GM04503 (cell line): ENCODE results near the gene EIF4E1B.

Source experiments
- DNase-seq: peaks from one replicate; pipeline ENCODE4 v3.0.0-alpha.2; 2012; ENCODE audit warnings: low read depth

Gene EIF4E1B

GRCh38 chr5:176606875-176607274, 23.6 kb upstream of the EIF4E1B start:
- no peak for DNase-seq

- no peak for DNase-seq
These were observed 22.3 kb upstream of the EIF4E1B start for GRCh38 chr5:176608142-176608705.

DNA sequence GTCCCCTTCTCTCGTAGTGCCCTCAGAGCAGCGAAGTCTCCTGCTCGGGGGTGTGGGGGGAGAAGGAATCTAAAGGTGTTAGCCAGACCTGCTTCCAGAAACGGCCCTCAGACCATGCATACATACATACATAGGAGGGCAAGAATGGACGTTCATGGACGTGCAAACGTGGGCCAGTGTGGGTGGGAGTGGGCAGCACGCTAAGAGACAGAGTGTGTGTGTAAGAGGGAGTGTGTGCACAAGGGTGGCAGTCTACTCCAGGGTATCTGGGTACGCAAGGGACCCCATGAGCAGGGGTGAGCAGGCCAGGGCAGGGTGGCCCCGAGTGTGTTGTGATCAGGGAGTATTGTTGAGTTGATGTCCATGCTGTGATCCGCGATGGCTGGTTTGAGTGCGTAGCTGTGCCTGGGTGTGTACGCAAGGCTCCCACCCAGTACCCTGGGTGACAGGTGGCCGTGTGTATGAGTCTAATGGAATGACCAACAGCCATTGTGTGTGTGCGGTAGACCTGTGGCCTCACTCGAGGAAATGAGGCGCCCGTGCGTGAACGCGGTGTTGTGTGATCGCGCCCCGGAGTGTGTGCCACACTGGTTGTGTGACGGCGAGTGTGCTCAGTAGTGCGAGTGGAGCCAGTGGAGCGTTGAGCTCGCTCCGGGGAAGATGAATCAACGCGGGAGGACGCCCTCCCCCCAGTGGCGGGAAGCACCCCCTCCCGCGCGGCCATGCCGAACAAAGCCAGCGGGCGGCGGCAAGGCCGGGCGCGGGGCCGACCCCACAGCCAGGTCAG, 21.3 kb upstream of the EIF4E1B start:
- no peak for DNase-seq

- no peak for DNase-seq
These were observed 20.6 kb upstream of the EIF4E1B start, which contains the start of gene GPRIN1 for GRCh38 chr5:176609724-176610434. TSS of gene GPRIN1 (minus strand) at chr5:176610156. CDS start at chr5:176599834, 10,322 bp downstream.

DNA sequence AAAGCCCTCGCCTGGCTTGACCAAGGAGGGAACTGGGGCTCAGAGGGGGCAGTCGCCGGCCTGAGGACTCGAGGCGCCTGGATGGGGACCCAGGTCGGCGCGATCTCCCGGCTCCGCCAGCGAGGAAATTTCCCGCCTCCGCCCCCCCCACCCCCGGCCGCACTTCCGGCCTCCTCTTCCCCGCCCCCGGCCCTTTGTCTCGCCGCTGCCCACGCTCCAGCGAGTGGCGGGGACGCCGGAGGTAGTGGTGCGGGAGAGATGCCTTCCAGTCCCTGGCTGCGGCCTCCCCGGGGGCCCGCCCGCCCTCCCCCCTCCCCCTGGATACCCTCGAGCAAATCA, 20.1 kb upstream of the EIF4E1B start:
- DNase-seq, result no peak

- no peak for DNase-seq
These were observed 19.0 kb upstream of the EIF4E1B start for GRCh38 chr5:176611435-176611834.

- no peak for DNase-seq
These were observed 18.5 kb upstream of the EIF4E1B start for GRCh38 chr5:176612008-176612407.

GRCh38 chr5:176612855-176613254, 17.6 kb upstream of the EIF4E1B start:
- no peak for DNase-seq

DNA sequence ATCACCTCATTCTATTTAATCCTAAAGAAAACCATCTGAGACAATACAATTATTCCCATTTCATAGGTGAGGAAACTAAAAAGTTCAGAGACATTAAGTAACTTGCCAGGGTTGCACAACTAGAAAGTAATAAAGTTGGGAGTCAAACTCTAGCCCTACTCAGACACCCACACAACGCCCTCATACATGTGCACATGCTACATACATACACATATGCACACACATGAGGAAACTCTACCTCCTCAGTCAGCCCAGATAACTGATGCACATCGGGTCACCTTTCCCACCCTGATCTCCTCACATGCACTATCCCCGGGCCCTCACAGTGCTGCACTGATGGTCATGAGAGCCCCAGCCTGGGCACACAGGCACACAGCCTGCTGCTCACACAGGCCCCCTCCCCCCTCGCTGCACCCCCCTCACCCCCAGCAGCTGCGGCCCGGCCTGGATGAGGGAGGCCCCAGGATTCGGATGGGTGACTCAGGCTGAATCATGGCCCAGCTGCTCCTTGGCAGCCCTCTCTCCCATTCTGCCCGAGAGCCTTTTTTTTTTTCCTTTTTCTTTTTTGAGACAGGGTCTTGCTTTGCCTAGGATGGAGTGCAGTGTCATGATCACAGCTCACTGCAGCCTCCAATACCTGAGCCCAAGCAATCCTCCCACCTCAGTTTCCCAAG, 15.5 kb upstream of the EIF4E1B start:
- DNase-seq, result no peak

- no peak for DNase-seq
These were observed 14.0 kb upstream of the EIF4E1B start for GRCh38 chr5:176616511-176616910.

DNA sequence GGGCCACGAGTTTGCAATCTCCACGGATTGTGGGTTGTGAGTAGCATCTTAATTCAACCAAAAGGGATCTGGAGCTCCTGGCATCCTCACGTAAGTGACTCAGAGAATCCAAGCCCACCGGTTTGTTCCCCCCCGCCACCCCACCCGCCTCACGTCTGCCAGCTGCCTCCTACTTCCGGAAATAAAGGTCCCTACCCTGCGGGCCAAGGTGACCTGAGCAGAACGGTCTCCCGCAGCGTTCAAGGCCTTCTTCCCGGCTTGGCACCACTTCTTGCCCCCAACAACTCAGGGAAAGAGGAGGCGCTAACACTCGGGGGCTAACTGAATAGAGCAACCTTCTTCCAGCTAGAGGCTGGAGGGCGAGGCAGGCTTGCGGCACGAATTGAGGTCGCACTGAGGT, 11.7 kb upstream of the EIF4E1B start:
- no peak for DNase-seq

- DNase-seq, result no peak
These were observed 11.3 kb upstream of the EIF4E1B start for GRCh38 chr5:176619203-176619568.

DNA sequence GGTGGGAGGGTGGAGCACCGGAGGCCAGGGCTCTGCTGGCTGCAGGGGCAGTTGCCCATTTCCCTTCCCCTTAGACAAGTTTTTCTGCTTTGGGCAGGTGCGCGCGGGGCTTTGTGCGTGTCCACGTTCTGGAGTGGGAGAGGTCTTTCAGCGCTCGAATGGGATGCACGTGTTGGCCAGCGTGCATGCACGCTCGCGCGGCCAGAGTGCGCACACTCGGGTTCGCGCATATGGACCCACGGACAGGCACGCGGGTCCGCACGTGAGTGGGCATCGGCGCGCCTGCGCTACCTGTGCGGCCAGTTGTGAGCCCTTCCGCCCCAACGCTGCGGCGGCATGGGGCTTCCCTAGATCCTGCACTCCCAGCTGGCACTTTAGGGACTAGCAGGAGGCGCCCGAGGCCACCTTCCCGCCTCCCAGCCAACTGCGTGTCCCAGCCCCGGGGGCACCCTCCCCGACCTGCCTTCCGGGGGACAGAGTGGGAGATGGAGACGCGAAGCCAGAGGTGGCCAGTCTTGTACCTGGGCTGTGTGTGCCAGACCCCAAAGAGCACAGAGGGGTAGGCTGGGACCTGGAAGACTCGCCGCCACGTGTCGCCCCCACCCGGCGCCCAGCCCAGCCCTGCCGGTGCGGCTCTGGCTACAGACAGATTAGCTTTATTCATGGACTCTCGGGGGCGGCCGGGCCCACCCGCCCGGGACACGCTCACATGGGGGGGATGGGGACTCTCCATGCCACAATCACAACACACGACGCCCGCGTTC, 10.7 kb upstream of the EIF4E1B start:
- DNase-seq, result no peak

DNA sequence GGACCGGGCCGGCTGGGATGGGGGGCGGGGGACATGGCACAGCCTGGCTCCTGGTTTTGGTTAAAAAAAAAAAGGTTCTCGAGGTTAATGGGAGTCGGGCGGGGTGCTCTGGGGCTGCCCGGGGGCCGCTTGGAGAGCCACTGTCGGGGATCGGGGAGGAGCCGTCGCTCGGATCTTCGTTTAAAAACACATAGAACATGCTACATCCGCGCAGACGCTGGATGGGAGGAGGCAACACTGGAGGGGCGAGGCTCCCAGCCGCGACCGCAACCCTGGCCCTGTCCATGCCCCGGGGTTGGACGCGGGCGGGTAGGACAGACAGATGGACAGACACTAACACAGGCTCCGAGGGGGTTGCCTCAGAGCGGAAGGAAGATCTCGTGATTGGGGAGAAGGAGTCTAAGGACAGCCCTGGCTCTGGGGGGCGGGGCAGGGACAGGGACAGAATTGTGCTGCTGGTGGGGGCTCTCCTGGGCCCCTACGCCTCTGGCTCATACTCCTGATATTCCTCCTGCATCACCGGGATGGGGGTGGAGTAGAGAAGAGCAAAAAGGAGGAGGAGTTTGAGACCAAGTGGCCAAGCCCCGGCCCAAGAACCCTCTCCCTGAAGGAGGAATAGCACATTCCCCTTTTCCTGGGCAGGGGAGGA, 10.0 kb upstream of the EIF4E1B start:
- DNase-seq, result no peak

GRCh38 chr5:176621661-176622079, 8.8 kb upstream of the EIF4E1B start:
- DNase-seq, result no peak

GRCh38 chr5:176624142-176624541, 6.3 kb upstream of the EIF4E1B start:
- no peak for DNase-seq

GRCh38 chr5:176624938-176625337, 5.5 kb upstream of the EIF4E1B start:
- DNase-seq, result no peak

- no peak for DNase-seq
These were observed 5.0 kb upstream of the EIF4E1B start for GRCh38 chr5:176625512-176625911.

GRCh38 chr5:176625966-176626875, 4.3 kb upstream of the EIF4E1B start:
- no peak for DNase-seq

- DNase-seq, result no peak
These were observed 3.6 kb upstream of the EIF4E1B start for GRCh38 chr5:176626876-176627236.
